MM.1S (cell line): Measurements from ENCODE around the gene FBXO40.

Source experiments
- DNase-seq: peaks from one replicate; pipeline ENCODE4 v3.0.0-alpha.2; 2015
- H2AFZ ChIP-seq: fragments of 300-600 bp; sonication (generic); 2 replicates; pipeline ENCODE4 v1.6.0; 2016; ENCODE audit warnings: antibody characterized with exemption, low read length
- H3F3A ChIP-seq: fragments of 300-600 bp; sonication (generic); 2 replicates; pipeline ENCODE4 v1.6.1; 2016; ENCODE audit warnings: mild to moderate bottlenecking, antibody characterized with exemption, low read length, moderate library complexity, mixed read lengths; ENCODE audit not compliant: insufficient read depth
- H3K27ac ChIP-seq: fragments of 300-600 bp; sonication (generic); 2 replicates; pipeline ENCODE4 v1.5.1; 2016; ENCODE audit warnings: mild to moderate bottlenecking, low read length
- H3K27me3 ChIP-seq: fragments of 300-600 bp; sonication (generic); replicated peaks from 2 replicates; pipeline ENCODE4 v1.6.0; 2016; ENCODE audit warnings: low read length; ENCODE audit not compliant: insufficient read depth
- H3K36me3 ChIP-seq: fragments of 300-600 bp; sonication (generic); replicated peaks from 2 replicates; pipeline ENCODE4 v1.6.1; 2016; ENCODE audit warnings: mild to moderate bottlenecking, low read length, mixed read lengths; ENCODE audit not compliant: insufficient read depth
- H3K4me1 ChIP-seq: fragments of 300-600 bp; sonication (generic); 2 replicates; pipeline ENCODE4 v1.6.1; 2016; ENCODE audit warnings: low read length, mixed read lengths
- H3K4me2 ChIP-seq: fragments of 300-600 bp; sonication (generic); 2 replicates; pipeline ENCODE4 v1.6.0; 2016; ENCODE audit warnings: low read depth, low read length
- H3K4me3 ChIP-seq: fragments of 300-600 bp; sonication (generic); 2 replicates; pipeline ENCODE4 v1.5.1; 2016; ENCODE audit warnings: low read length, mixed read lengths
- H3K79me2 ChIP-seq: fragments of 300-600 bp; sonication (generic); 2 replicates; pipeline ENCODE4 v1.6.1; 2016; ENCODE audit warnings: mixed run types, low read length, mixed read lengths
- H3K9ac ChIP-seq: fragments of 300-600 bp; sonication (generic); 2 replicates; pipeline ENCODE4 v1.6.1; 2016; ENCODE audit warnings: low read length, mixed read lengths
- H3K9me2 ChIP-seq: fragments of 300-600 bp; sonication (generic); replicated peaks from 2 replicates; pipeline ENCODE4 v1.6.1; 2016; ENCODE audit warnings: mild to moderate bottlenecking, low read length, mixed read lengths; ENCODE audit not compliant: insufficient read depth
- H3K9me3 ChIP-seq: fragments of 300-600 bp; sonication (generic); replicated peaks from 2 replicates; pipeline ENCODE4 v1.6.1; 2016; ENCODE audit warnings: mild to moderate bottlenecking, low read length, mixed read lengths; ENCODE audit not compliant: insufficient read depth
- H4K20me1 ChIP-seq: fragments of 300-600 bp; sonication (generic); 2 replicates; pipeline ENCODE4 v1.6.1; 2016; ENCODE audit warnings: mild to moderate bottlenecking, low read length, moderate library complexity, mixed read lengths; ENCODE audit not compliant: insufficient read depth
- CTCF ChIP-seq: fragments of 300-600 bp; sonication (generic); IDR thresholded peaks from 2 replicates; pipeline ENCODE4 v1.5.1; 2016; ENCODE audit warnings: antibody characterized with exemption, low read length, mixed read lengths
- EZH2 ChIP-seq: fragments of 300-600 bp; sonication (generic); optimal IDR thresholded peaks from 2 replicates; pipeline ENCODE3; 2017; ENCODE audit warnings: low read depth, mild to moderate bottlenecking, antibody characterized with exemption, low read length, mixed read lengths
- EZH2phosphoT487 ChIP-seq: fragments of 300-600 bp; sonication (generic); IDR thresholded peaks from 2 replicates; pipeline ENCODE4 v1.6.1; 2018; ENCODE audit warnings: antibody characterized with exemption, low read length

Gene FBXO40

GRCh38 chr3:121648219-121648958, 55.2 kb downstream of the FBXO40 start:
- Histone ChIP-seq H3K9me2 (no peaks in the 10 kb centered on the region), H3K36me3 (peaks cover 21% of the 10 kb centered on the region), H3K4me1 (no peaks in the 10 kb centered on the region), H3K27ac (no peak overlapping the region), H3K9ac (no peak overlapping the region), H3K79me2 (peaks cover 49% of the 10 kb centered on the region), H3K9me3 (no peaks in the 10 kb centered on the region), H3K4me2 (no peak overlapping the region), H3K4me3 (no peak overlapping the region), H2AFZ (no peak overlapping the region), H3K27me3 (no peaks in the 10 kb centered on the region), H3F3A (no peaks in the 10 kb centered on the region), H4K20me1 (no peaks in the 10 kb centered on the region)
- DNase-seq = no peak
- TF ChIP-seq CTCF (no peak), EZH2phosphoT487 (no peak)

- no peak for DNase-seq
- Histone ChIP-seq H3K4me3 (no peak overlapping the region), H2AFZ (no peak overlapping the region), H3K4me1 (peaks cover 8% of the 10 kb centered on the region; the same call in 1 of the 2 replicates), H3K27ac (no peak overlapping the region), H3K9ac (no peak overlapping the region), H3F3A (0 out of 2 replicates have a peak, but pooled peaks cover 4% of the 10 kb centered on the region), H3K36me3 (peaks cover 17% of the 10 kb centered on the region; the same call in 1 of the 2 replicates), H4K20me1 (no peaks in the 10 kb centered on the region), H3K27me3 (no peaks in the 10 kb centered on the region), H3K79me2 (peaks cover 61% of the 10 kb centered on the region), H3K9me3 (no peaks in the 10 kb centered on the region), H3K4me2 (no peak overlapping the region), H3K9me2 (no peaks in the 10 kb centered on the region)
- TF ChIP-seq EZH2phosphoT487 (no peak), CTCF (no peak), EZH2 (no peak)
Observed at GRCh38 chr3:121649645-121650044, 56.5 kb downstream of the FBXO40 start.

- H3K4me3 ChIP-seq = no peak overlapping the region
- H3K79me2 ChIP-seq = peaks cover 78% of the 10 kb centered on the region
- no peak overlapping the region for H3K4me2 ChIP-seq
- no peaks in the 10 kb centered on the region for H3K9me3 ChIP-seq
- H3K27me3 ChIP-seq = no peaks in the 10 kb centered on the region
- no peak overlapping the region for H2AFZ ChIP-seq
- H3K9me2 ChIP-seq = no peaks in the 10 kb centered on the region
- H3K9ac ChIP-seq = no peak overlapping the region
- peaks cover 26% of the 10 kb centered on the region for H3K4me1 ChIP-seq
- H3F3A ChIP-seq = peaks cover 20% of the 10 kb centered on the region; the same call in 1 of the 2 replicates
- DNase-seq = no peak
- H4K20me1 ChIP-seq = no peaks in the 10 kb centered on the region
- TF ChIP-seq EZH2 (no peak), CTCF (no peak), EZH2phosphoT487 (no peak)
- H3K27ac ChIP-seq = no peak overlapping the region
- peaks cover 21% of the 10 kb centered on the region; the same call in 1 of the 2 replicates for H3K36me3 ChIP-seq
Observed at GRCh38 chr3:121651684-121652083, 58.5 kb downstream of the FBXO40 start.
